Smooth muscle cell (in vitro differentiated cells): ENCODE data around the gene GRIA1. TPM values are rescaled to one million over a fixed set of nuclear protein-coding genes. Genes with fewer than 3 reads are reported as not detected.

Experiments
- DNase-seq: peaks from one replicate; lab custom pipeline; 2025; ENCODE audit not compliant: unreplicated experiment; lab: John Stamatoyannopoulos, UW
- H2AFZ ChIP-seq: fragments of 200-600 bp; sonication (generic); 2 replicates; pipeline ENCODE4 v1.6.0; 2016; ENCODE audit warnings: antibody characterized with exemption, low read depth, mild to moderate bottlenecking
- H3F3A ChIP-seq: fragments of 200-600 bp; sonication (generic); 2 replicates; pipeline ENCODE4 v1.6.0; 2017; ENCODE audit warnings: antibody characterized with exemption, low read depth
- H3K27ac ChIP-seq: fragments of 200-600 bp; sonication (generic); 2 replicates; pipeline ENCODE4 v1.5.1; 2016; ENCODE audit warnings: low read depth, mild to moderate bottlenecking
- H3K27me3 ChIP-seq: fragments of 200-600 bp; sonication (generic); 2 replicates; pipeline ENCODE4 v1.6.1; 2016; ENCODE audit warnings: low read depth, mild to moderate bottlenecking
- H3K36me3 ChIP-seq: fragments of 200-600 bp; sonication (generic); 2 replicates; pipeline ENCODE4 v1.5.1; 2016; ENCODE audit warnings: low read depth
- H3K4me1 ChIP-seq: fragments of 200-600 bp; sonication (generic); 2 replicates; pipeline ENCODE4 v1.5.1; 2016; ENCODE audit warnings: low read depth
- H3K4me2 ChIP-seq: fragments of 200-600 bp; sonication (generic); 2 replicates; pipeline ENCODE4 v1.6.0; 2016; ENCODE audit warnings: mild to moderate bottlenecking
- H3K4me3 ChIP-seq: fragments of 200-600 bp; sonication (generic); 2 replicates; pipeline ENCODE4 v1.5.1; 2016; ENCODE audit warnings: mild to moderate bottlenecking
- H3K79me2 ChIP-seq: fragments of 200-600 bp; sonication (generic); 2 replicates; pipeline ENCODE4 v1.6.0; 2016; ENCODE audit warnings: low read depth, mild to moderate bottlenecking
- H3K9ac ChIP-seq: fragments of 200-600 bp; sonication (generic); 2 replicates; pipeline ENCODE4 v1.6.0; 2016; ENCODE audit warnings: low read depth
- H3K9me3 ChIP-seq: fragments of 200-600 bp; sonication (generic); replicated peaks from 2 replicates; pipeline ENCODE4 v1.5.1; 2016; ENCODE audit warnings: low read depth
- H4K20me1 ChIP-seq: fragments of 200-600 bp; sonication (generic); 2 replicates; pipeline ENCODE4 v1.6.0; 2016; ENCODE audit warnings: low read depth
- WGBS: methylation state at CpG from one replicate; pipeline ENCODE4 v1.1.7; 2016; ENCODE audit warnings: low lambda C conversion rate; 5-methylcytosine and 5-hydroxymethylcytosine counted together
- polyA plus RNA-seq: library from polyadenylated mRNA; unstranded; fragments of >200 nt; fragmentation: Nextera tagmentation; extraction: Ambion mirVana; gene quantifications from 2 replicates; pipeline ENCODE4 v1.2.1, GENCODE V29; 2016
- total RNA-seq: library from RNA; depleted of rRNA; stranded (reverse); fragments of >200 nt; gene quantifications from 2 replicates; pipeline ENCODE4 v1.2.3, GENCODE V29; 2014
- TF ChIP-seq, protein P1 (sequence below): fragments of 200-600 bp; sonication (generic); IDR thresholded peaks from 2 replicates; pipeline ENCODE4 v1.5.1; 2017; ENCODE audit warnings: borderline replicate concordance, mild to moderate bottlenecking, antibody characterized with exemption; ENCODE audit not compliant: insufficient read depth, poor library complexity, severe bottlenecking

GRIA1 gene
- total and polyA plus RNA-seq, 2 experiments from 2014 or later, result 0.17 to 0.94 TPM

- Histone ChIP-seq H3K4me1 (peaks cover 17% of the 10 kb centered on the region), H3K27ac (peak overlapping the region; percentile 88), H2AFZ (no peak overlapping the region), H4K20me1 (no peaks in the 10 kb centered on the region), H3K9ac (no peak overlapping the region), H3F3A (no peaks in the 10 kb centered on the region), H3K79me2 (no peaks in the 10 kb centered on the region), H3K27me3 (no peaks in the 10 kb centered on the region), H3K4me3 (no peak overlapping the region), H3K36me3 (no peaks in the 10 kb centered on the region), H3K9me3 (no peaks in the 10 kb centered on the region), H3K4me2 (peak overlapping the region; percentile 69)
- DNase-seq, result no peak
- TF ChIP-seq, protein P1, sequence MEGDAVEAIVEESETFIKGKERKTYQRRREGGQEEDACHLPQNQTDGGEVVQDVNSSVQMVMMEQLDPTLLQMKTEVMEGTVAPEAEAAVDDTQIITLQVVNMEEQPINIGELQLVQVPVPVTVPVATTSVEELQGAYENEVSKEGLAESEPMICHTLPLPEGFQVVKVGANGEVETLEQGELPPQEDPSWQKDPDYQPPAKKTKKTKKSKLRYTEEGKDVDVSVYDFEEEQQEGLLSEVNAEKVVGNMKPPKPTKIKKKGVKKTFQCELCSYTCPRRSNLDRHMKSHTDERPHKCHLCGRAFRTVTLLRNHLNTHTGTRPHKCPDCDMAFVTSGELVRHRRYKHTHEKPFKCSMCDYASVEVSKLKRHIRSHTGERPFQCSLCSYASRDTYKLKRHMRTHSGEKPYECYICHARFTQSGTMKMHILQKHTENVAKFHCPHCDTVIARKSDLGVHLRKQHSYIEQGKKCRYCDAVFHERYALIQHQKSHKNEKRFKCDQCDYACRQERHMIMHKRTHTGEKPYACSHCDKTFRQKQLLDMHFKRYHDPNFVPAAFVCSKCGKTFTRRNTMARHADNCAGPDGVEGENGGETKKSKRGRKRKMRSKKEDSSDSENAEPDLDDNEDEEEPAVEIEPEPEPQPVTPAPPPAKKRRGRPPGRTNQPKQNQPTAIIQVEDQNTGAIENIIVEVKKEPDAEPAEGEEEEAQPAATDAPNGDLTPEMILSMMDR, result no peak
These were observed 62.4 kb downstream of the GRIA1 start for GRCh38 chr5:153552886-153553285.

DNA sequence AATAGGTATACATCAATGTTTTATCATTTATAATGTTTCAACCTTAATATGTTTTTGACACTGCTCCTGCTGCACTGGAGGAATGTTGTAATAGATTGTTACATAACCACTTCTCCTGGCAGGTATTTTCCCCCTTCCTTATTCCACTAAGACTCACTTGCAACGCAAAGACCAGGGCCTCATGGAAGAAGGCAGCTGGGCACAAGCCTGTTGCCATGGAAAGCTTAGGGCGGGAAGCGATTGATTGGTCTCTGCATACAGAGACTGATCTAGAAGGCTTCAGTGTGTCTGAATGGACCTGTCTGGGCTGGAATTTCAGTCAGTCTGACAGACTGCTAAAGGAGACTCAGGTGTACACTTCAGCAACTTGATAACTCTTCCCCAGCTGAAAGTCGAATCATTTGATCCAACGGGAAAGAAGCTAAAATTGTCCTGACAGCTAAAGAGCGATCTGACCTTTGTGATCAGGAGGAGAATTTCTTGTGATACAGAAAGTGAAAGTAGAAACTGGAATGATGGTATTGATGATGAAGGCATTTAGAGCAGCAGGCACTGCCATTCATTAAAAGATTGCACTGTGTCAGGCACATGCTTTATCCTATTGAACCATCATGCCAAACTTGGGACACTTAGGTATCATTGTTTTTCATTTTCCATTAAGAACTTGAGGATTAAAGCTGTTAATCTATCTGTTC lies 65.1 kb downstream of the GRIA1 start:
- no peak overlapping the region for H3K4me2 ChIP-seq
- H3K36me3 ChIP-seq, result no peaks in the 10 kb centered on the region
- H2AFZ ChIP-seq, result no peak overlapping the region
- H3K9me3 ChIP-seq, result no peaks in the 10 kb centered on the region
- no peak overlapping the region for H3K4me3 ChIP-seq
- TF ChIP-seq, protein P1, result no peak
- H3F3A ChIP-seq, result no peaks in the 10 kb centered on the region
- no peak for DNase-seq
- H4K20me1 ChIP-seq, result no peaks in the 10 kb centered on the region
- peaks cover 17% of the 10 kb centered on the region for H3K4me1 ChIP-seq
- H3K27me3 ChIP-seq, result no peaks in the 10 kb centered on the region
- no peaks in the 10 kb centered on the region for H3K79me2 ChIP-seq
- H3K9ac ChIP-seq, result no peak overlapping the region
- H3K27ac ChIP-seq, result no peak overlapping the region
- WGBS, result 81% methylated on average over 6 of the region's 6 CpGs

DNA sequence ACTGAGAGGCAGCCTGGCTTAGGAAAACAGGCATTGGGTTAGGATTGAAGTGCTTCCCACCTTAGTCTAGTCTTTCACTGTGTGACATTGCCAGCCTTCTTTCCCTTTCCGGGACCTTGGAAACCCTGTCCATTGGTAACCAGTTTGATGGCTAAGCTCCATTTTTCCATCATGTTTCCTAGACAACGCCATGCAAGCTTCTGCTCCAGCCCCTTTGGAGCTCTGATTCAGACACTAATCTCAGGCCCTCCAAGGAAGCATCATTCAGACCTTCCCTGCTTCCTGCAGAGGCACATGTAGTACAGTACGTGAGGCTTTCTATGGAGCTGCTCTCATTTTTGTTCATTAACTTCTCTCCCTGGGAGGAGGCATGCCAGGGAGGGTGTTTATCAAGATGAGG lies 68.5 kb downstream of the GRIA1 start:
- Histone ChIP-seq H3F3A (no peaks in the 10 kb centered on the region), H4K20me1 (no peaks in the 10 kb centered on the region), H3K4me1 (no peaks in the 10 kb centered on the region), H2AFZ (no peak overlapping the region), H3K4me2 (no peak overlapping the region), H3K79me2 (no peaks in the 10 kb centered on the region), H3K27ac (no peak overlapping the region), H3K4me3 (no peak overlapping the region), H3K36me3 (no peaks in the 10 kb centered on the region), H3K27me3 (no peaks in the 10 kb centered on the region), H3K9me3 (no peaks in the 10 kb centered on the region), H3K9ac (no peak overlapping the region)
- TF ChIP-seq, protein P1, result no peak
- 58% methylated on average over 3 of the region's 3 CpGs for WGBS
- no peak for DNase-seq

DNA sequence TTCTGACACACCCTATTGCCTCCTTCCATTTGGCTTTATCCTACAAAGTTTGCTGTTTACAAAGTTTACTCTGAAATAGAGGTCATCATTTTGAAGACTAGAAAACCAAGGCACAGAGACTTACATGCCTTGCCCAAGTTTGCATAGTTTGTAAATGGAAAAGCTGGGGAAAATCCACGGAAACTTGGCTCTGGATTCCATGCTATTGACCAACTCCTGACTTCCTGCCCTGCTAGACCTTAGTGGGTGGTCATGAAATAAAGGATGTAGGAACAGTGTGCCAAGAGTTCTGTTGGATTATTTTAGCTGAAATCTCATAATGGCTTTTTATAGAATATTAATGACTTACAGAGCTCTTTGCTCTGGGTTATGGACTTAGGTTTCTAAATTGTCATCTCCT lies 69.5 kb downstream of the GRIA1 start:
- no peaks in the 10 kb centered on the region for H3F3A ChIP-seq
- H3K4me1 ChIP-seq, result no peaks in the 10 kb centered on the region
- H3K9me3 ChIP-seq, result no peaks in the 10 kb centered on the region
- 0% methylated on average over 1 of the region's 1 CpG for WGBS
- DNase-seq, result no peak
- no peak overlapping the region for H3K4me2 ChIP-seq
- no peak overlapping the region for H3K9ac ChIP-seq
- no peak overlapping the region for H3K4me3 ChIP-seq
- no peaks in the 10 kb centered on the region for H4K20me1 ChIP-seq
- H3K27ac ChIP-seq, result no peak overlapping the region
- TF ChIP-seq, protein P1, result no peak
- H2AFZ ChIP-seq, result no peak overlapping the region
- H3K79me2 ChIP-seq, result no peaks in the 10 kb centered on the region
- no peaks in the 10 kb centered on the region for H3K36me3 ChIP-seq
- H3K27me3 ChIP-seq, result no peaks in the 10 kb centered on the region
